Endothelial cell of umbilical vein (primary cell): ENCODE data around the gene MYO15A.

Experiments
- FOS ChIP-seq: IDR thresholded peaks from 2 replicates; pipeline ENCODE4 v1.6.1; 2011; ENCODE audit warnings: mild to moderate bottlenecking, low read length, moderate library complexity, borderline replicate concordance; ENCODE audit not compliant: insufficient read depth
- POLR2A ChIP-seq: IDR thresholded peaks from 2 replicates; pipeline ENCODE4 v1.6.1; 2012; ENCODE audit warnings: low read depth, mild to moderate bottlenecking, control low read depth, low read length

GRCh38 chr17:18177722-18178121, 69.2 kb downstream of the MYO15A start:
- TF ChIP-seq FOS, result no peak
- TF ChIP-seq POLR2A, result no peak
